AG09309 (cell line): ENCODE data around the gene ICAM3.

ENCODE experiments used
- DNase-seq: peaks from one replicate; pipeline ENCODE4 v3.0.0-alpha.2; 2010; ENCODE audit warnings: low read depth
- H3K4me3 ChIP-seq: 2 replicates; pipeline ENCODE4 v1.5.1; 2011; ENCODE audit warnings: mild to moderate bottlenecking, low read depth, low read length, moderate library complexity; ENCODE audit not compliant: control insufficient read depth
- TF ChIP-seq, protein P1 (sequence below): IDR thresholded peaks from 2 replicates; pipeline ENCODE4 v1.5.1; 2011; ENCODE audit warnings: mild to moderate bottlenecking, low read depth, low read length, inconsistent platforms; ENCODE audit not compliant: insufficient read depth, control insufficient read depth; ENCODE audit errors: missing control alignments

The ICAM3 gene

DNA sequence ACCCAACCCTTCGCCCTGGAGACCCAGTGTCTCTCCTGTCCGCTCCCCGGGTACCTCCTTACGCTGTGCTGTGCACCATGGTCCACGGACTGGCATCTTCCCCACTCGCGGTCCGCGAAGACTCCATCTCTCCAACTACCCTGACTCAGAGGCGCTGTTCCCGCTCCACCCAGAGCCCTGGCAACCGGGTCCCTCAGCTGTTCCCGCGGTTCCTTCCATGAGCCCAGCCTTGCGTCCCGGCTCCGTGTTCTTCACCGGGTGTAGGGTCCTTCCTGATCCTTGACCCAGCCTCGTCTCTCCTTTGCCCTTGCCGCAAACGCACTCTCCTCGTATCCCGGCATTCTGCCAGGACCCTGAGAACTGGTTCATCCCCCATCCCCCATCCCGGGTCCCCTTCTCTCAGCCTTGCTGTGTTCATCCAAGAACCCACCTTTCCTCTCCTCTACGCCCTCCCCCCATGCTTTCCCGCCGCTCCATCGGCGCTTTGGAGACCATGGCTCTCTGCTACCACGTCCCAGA is 49.0 kb downstream of the ICAM3 start:
- H3K4me3 ChIP-seq, result peak overlapping the region; percentile 59
- TF ChIP-seq, protein P1, sequence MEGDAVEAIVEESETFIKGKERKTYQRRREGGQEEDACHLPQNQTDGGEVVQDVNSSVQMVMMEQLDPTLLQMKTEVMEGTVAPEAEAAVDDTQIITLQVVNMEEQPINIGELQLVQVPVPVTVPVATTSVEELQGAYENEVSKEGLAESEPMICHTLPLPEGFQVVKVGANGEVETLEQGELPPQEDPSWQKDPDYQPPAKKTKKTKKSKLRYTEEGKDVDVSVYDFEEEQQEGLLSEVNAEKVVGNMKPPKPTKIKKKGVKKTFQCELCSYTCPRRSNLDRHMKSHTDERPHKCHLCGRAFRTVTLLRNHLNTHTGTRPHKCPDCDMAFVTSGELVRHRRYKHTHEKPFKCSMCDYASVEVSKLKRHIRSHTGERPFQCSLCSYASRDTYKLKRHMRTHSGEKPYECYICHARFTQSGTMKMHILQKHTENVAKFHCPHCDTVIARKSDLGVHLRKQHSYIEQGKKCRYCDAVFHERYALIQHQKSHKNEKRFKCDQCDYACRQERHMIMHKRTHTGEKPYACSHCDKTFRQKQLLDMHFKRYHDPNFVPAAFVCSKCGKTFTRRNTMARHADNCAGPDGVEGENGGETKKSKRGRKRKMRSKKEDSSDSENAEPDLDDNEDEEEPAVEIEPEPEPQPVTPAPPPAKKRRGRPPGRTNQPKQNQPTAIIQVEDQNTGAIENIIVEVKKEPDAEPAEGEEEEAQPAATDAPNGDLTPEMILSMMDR, result no peak
- DNase-seq, result no peak

DNA sequence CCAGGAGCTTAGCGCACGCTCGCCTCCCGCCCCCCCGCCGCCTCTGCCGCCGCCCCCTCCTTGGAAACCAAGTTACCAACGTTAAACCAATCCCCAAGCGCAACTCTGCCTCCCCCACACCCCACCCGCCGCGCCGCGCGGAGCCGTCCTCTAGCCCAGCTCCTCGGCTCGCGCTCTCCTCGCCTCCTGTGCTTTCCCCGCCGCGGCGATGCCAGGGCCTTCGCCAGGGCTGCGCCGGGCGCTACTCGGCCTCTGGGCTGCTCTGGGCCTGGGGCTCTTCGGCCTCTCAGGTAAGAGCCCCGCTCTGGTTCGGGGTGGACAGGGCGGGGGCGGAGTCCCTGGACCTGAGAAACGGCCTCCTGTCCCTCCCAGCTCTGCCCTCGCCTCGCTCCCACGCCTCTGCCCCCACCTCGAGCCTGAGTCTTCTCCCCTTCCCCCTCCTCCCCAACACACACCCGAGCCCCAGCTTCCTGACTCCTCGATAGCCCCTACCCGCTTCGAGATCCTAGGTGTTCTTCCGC is 49.5 kb downstream of the ICAM3 start, which contains the start of gene ICAM5:
ICAM5 (plus strand) TSS at position 117 of the 521 bp plus-strand sequence; CDS start at position 209, 92 bp downstream.
- H3K4me3 ChIP-seq, result peak within 1 kb of the TSS; percentile 59
- no peak for DNase-seq
- TF ChIP-seq, protein P1, result no peak

DNA sequence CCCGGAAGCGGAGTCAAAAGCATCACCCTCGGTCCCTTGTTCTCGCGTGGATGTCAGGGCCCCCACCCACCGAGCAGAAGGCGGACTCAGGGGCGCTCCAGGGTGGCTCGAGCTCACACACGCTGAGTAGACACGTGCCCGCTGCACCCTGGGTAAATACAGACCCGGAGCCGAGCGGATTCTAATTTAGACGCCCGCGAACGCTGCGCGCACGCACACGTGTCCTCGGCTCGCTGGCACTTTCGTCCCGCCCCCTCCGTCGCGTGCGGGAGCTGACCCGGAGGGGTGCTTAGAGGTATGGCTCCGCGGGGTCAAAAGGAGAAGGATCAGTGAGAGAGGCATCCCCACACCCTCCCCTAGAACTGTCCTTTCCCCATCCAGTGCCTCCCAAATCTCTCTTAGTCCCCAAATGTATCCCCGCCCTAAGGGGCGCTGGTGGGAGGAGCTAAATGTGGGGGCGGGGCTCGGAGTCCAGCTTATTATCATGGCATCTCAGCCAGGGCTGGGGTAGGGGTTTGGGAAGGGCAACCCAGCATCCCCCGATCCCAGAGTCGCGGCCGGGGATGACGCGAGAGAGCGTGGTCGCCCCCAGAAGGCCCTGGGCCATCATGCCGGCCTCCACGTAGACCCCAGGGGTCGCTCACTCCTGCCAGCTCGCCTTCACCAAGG is 50.1 kb downstream of the ICAM3 start:
- DNase-seq, result no peak
- TF ChIP-seq, protein P1, result no peak
- H3K4me3 ChIP-seq, result peak overlapping the region; percentile 59

- TF ChIP-seq, protein P1, result no peak
- no peak for DNase-seq
- H3K4me3 ChIP-seq, result peak overlapping the region; percentile 59
Measured at GRCh38 chr19:10288662-10289166, 50.7 kb downstream of the ICAM3 start.

DNA sequence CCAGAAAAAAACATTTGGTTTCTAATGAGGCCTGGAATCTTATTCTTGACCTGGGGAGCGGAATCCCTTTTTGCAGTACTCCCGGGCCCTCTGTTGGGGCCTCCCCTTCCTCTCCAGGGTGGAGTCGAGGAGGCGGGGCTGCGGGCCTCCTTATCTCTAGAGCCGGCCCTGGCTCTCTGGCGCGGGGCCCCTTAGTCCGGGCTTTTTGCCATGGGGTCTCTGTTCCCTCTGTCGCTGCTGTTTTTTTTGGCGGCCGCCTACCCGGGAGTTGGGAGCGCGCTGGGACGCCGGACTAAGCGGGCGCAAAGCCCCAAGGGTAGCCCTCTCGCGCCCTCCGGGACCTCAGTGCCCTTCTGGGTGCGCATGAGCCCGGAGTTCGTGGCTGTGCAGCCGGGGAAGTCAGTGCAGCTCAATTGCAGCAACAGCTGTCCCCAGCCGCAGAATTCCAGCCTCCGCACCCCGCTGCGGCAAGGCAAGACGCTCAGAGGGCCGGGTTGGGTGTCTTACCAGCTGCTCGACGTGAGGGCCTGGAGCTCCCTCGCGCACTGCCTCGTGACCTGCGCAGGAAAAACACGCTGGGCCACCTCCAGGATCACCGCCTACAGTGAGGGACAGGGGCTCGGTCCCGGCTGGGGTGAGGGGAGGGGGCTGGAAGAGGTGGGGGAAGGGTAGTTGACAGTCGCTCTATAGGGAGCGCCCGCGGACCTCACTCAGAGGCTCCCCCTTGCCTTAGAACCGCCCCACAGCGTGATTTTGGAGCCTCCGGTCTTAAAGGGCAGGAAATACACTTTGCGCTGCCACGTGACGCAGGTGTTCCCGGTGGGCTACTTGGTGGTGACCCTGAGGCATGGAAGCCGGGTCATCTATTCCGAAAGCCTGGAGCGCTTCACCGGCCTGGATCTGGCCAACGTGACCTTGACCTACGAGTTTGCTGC is 52.4 kb downstream of the ICAM3 start, which contains the start of gene ICAM4:
ICAM4 (plus strand) TSS at position 153 of the 935 bp plus-strand sequence; CDS start at position 211, 58 bp downstream.
- no peak within 1 kb of the TSS for H3K4me3 ChIP-seq
- TF ChIP-seq, protein P1, result no peak
- no peak for DNase-seq

- TF ChIP-seq, protein P1, result no peak
- no peak for DNase-seq
- H3K4me3 ChIP-seq, result no peak overlapping the region
Measured at GRCh38 chr19:10285393-10285792, 54.0 kb downstream of the ICAM3 start.
